HG02798 (cell line): ENCODE measurements around the gene TNFSF18.
A peak's percentile ranks its signal among the peaks of the same experiment; 100 is the strongest.

Experiments used
- ATAC-seq: cut with Tn5 transposase; IDR thresholded peaks from one replicate; pipeline ENCODE4 v1.9.1; 2021; ENCODE audit warnings: mild to moderate bottlenecking; ENCODE audit not compliant: unreplicated experiment, poor library complexity

Gene TNFSF18

GRCh38 chr1:173042806-173043205 is 7.9 kb downstream of the TNFSF18 start:
- no peak for ATAC-seq

- no peak for ATAC-seq
Observed at GRCh38 chr1:173039626-173040025, 11.1 kb downstream of the TNFSF18 start.

GRCh38 chr1:173038875-173039554 is 11.7 kb downstream of the TNFSF18 start:
- ATAC-seq = no peak

GRCh38 chr1:173024543-173024942 is 26.2 kb downstream of the TNFSF18 start:
- no peak for ATAC-seq

GRCh38 chr1:173023343-173023742 is 27.4 kb downstream of the TNFSF18 start:
- ATAC-seq = no peak

- peak; percentile 90 for ATAC-seq
Observed at GRCh38 chr1:173020138-173020750, 30.5 kb downstream of the TNFSF18 start.

- ATAC-seq = no peak
Observed at GRCh38 chr1:173017792-173018191, 32.9 kb downstream of the TNFSF18 start.

- no peak for ATAC-seq
Observed at GRCh38 chr1:173016419-173016818, 34.3 kb downstream of the TNFSF18 start.

GRCh38 chr1:173015629-173016028 is 35.1 kb downstream of the TNFSF18 start:
- ATAC-seq = no peak

GRCh38 chr1:173014160-173014559 is 36.6 kb downstream of the TNFSF18 start:
- ATAC-seq = no peak

GRCh38 chr1:173012126-173012525 is 38.6 kb downstream of the TNFSF18 start:
- no peak for ATAC-seq

- ATAC-seq = no peak
Observed at GRCh38 chr1:173009597-173009996, 41.1 kb downstream of the TNFSF18 start.

- ATAC-seq = no peak
Observed at GRCh38 chr1:173005196-173005864, 45.4 kb downstream of the TNFSF18 start.

GRCh38 chr1:173002891-173003838 is 47.6 kb downstream of the TNFSF18 start:
- no peak for ATAC-seq

- no peak for ATAC-seq
Observed at GRCh38 chr1:172999349-172999748, 51.4 kb downstream of the TNFSF18 start.

GRCh38 chr1:172997941-172998361 is 52.8 kb downstream of the TNFSF18 start:
- ATAC-seq = no peak

GRCh38 chr1:172993640-172994039 is 57.1 kb downstream of the TNFSF18 start:
- ATAC-seq = no peak

- ATAC-seq = no peak
Observed at GRCh38 chr1:172991674-172992400, 58.9 kb downstream of the TNFSF18 start.

- no peak for ATAC-seq
Observed at GRCh38 chr1:172990598-172991215, 60.0 kb downstream of the TNFSF18 start.
